NCI-H187 treated with DMSO at 0.1 percent for 48 hours (cell line): ENCODE results near the gene OVCH1.

ENCODE experiments used
- DNase-seq: peaks from one replicate; lab custom pipeline; 2025; lab: John Stamatoyannopoulos, UW

The OVCH1 gene, protein sequence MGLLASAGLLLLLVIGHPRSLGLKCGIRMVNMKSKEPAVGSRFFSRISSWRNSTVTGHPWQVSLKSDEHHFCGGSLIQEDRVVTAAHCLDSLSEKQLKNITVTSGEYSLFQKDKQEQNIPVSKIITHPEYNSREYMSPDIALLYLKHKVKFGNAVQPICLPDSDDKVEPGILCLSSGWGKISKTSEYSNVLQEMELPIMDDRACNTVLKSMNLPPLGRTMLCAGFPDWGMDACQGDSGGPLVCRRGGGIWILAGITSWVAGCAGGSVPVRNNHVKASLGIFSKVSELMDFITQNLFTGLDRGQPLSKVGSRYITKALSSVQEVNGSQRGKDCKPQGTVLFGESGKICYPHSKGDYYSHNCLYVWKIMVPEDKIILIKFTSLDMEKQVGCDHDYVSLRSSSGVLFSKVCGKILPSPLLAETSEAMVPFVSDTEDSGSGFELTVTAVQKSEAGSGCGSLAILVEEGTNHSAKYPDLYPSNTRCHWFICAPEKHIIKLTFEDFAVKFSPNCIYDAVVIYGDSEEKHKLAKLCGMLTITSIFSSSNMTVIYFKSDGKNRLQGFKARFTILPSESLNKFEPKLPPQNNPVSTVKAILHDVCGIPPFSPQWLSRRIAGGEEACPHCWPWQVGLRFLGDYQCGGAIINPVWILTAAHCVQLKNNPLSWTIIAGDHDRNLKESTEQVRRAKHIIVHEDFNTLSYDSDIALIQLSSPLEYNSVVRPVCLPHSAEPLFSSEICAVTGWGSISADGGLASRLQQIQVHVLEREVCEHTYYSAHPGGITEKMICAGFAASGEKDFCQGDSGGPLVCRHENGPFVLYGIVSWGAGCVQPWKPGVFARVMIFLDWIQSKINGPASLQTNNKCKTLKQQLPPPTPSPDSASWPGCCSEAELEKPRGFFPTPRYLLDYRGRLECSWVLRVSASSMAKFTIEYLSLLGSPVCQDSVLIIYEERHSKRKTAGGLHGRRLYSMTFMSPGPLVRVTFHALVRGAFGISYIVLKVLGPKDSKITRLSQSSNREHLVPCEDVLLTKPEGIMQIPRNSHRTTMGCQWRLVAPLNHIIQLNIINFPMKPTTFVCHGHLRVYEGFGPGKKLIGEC

DNA sequence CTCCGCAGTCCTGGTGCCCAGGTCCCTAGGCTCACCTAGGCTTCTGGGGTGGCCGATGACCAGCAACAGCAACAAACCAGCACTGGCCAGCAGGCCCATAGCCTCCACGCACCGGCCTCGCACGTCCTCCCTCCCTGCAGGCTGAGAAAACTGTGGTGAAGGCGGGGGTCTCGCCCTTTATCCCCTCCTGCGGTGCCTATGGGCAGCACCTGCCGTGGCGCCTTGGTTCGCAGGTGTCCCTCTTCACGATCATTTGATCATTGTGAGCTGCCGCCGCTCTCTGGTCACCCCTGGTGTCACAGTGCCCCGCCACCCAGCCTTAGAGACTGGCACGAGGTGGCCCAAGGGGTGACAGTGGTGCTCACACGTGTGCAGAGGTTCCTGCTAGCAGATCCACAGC lies at the start of gene OVCH1:
Gene OVCH1 (minus strand): TSS at position 99 of the 400 bp plus-strand sequence. CDS start 0 bp downstream, at position 99.
- DNase-seq: no peak

DNA sequence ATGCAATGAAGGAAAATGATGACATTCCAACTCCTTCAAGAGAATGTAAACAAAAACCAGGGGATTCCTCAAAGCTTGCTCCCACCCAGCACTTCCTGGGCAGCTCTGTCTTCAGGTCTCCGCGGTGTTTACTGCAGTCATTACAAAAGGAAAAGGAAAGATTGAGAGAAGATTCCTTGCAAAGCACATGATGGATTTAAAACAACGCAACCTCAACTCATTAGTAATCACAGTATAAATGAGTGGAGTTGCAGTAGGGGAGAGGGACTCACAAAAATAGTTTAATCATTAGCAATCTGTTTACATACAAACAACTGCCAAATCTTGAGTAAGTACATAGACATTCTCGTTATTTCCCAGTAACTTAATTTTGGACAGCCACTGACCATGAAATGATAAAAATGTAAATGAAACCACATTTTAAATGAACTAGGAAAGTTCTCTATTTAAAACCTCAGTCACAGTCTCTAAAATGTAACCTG lies 49.7 kb upstream of the OVCH1 start:
- DNase-seq: no peak

DNA sequence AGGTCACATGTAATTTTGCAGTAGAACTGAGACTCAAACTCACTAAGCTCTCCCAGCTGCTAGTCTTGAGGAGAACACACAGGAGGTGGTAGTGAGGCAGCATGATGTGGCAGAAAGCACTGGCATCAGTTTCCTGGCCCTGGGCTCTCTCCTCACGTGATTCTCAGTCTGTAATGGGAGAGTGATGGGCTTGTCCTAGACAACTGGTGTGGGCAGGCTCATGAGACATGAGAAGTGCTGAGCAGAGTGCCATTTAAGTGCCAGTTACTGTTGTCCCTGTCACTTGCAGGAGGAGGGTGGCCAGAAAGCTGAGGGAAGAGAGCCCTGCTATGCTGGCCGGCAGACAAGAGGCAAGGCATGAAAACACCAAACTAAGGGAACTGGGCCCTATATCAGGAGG lies 48.5 kb upstream of the OVCH1 start:
- no peak for DNase-seq

DNA sequence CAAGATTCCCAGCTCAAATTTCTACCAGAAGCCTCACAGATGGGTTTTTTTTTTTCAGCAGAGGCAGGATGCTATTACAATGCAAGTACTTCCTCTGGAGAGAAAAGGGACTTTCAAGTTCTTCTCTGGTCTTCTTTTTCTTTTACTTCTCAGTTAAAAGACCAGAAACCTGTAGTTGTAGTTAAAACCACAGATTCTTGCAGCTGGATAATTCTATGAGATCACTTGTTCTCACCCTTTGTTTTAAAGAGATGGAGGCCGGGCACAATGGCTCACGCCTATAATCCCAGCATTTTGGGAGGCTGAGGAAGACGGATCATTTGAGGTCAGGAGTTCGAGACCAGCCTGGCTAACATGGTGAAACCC lies 47.6 kb upstream of the OVCH1 start:
- no peak for DNase-seq

DNA sequence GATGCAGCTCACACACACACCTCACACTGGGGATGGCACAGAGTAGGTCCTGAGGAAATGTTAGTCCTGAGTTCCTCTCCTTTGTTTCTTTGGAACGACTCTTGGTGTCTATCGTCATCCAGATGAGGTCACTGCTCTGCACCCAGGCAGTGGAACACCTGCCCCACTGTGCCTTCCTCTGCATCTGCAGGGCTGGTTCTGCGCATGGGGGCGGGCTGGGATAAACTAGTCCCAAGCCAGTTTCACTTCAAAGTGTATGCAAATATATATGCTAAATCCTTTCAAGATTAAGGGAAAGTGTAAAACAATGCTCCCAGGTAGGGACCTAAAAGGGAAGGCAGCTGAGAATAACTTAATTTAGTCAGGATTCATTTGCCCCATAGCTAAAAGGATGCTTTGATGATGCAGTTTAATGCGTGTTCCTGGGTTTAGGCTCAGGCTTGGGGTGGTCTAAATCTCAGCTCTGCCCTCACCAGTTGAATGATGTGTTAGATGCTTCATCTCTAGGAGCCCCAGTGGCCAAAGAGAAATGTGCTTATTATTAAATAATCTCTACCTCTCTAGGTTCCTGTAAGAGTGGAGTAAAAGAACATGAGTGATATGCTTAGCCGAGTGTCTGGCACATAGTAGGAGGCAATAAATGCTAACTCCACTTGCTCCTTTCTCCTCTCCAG lies 47.1 kb upstream of the OVCH1 start:
- DNase-seq: no peak

DNA sequence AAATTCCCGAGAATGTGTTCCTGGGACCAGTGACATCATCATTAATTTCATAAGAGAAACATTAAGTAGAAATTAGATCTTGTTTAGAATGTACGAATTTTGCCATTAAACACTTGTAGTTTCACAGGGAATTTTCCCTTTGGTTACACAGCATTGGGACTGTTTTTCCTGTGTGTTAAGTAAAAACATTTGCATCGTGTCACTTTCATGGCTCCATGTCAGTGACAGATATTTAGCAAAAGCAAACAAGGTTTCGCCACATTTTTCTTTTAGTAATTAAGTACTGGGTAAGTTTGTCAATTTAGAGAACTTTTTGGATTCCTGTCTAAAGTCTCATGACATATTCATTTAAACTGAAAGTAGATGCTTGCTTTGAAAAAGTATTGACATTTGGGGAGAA lies 45.5 kb upstream of the OVCH1 start:
- no peak for DNase-seq

DNA sequence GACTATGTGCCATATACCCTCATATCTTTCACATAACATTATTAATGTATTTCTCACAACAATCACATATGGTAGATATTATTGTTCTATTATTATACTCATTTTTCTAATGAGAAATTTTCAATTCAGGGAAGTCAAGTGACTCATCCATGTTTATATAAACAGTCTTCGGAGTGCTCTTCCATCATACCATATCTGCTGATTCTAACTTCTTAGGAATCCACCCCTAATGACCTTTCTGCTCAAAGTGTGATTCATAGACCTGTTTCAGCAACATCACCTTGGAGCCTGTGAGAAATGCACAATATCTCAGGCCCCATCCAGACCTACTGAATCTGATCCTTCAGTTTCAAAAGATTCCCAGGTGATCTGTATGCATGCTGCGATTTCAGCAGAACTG lies 39.8 kb upstream of the OVCH1 start:
- DNase-seq: no peak

DNA sequence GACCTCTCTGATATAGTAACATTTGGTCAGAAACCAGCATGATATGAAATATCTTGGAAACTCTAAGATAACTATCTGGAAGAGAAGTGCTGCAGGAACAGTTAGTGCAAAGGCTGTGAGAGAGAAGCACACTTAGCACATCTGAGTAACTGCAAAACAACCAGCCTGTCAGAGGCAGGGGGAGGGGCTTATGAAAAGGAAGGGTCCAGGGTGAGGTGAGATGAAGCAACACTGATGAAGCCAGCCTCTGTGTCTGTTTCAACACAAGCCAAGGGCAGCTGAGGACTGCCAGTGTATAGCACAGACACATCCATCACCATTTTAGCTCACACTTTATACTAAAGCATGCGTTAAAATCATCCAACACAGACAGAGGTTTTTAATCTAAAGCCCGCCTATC lies 37.4 kb upstream of the OVCH1 start:
- DNase-seq: no peak

DNA sequence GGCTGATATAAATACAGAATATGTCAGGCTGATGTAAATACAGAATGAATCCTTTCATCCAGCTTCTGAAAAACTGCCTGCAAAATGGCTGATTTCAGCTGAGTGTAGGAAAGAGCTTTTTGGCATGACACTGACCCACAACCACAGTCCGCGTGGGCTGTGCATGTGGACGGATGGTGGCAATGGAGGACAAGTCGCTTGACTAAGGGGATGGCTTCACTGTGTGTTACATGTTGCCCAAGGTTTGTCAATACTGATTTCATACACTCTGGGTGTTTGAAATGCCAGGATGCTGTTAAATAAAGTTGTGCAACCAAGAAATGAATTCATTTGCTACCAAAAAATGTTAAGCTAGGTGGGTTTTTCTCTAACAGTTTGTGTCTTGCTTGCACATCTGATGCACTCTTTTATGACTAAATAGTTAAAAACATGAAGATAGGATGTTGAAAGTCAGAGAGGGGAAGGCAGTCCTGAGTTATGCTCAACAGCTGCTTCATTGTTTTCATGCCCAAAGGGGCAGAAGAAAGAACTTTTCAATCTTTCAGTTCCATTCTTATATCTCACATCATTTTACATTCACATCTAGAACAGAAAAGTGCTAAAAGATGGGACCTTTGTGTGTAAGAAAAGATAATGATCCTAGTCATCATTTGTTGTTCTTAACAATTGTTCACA lies 36.5 kb upstream of the OVCH1 start:
- DNase-seq: no peak

DNA sequence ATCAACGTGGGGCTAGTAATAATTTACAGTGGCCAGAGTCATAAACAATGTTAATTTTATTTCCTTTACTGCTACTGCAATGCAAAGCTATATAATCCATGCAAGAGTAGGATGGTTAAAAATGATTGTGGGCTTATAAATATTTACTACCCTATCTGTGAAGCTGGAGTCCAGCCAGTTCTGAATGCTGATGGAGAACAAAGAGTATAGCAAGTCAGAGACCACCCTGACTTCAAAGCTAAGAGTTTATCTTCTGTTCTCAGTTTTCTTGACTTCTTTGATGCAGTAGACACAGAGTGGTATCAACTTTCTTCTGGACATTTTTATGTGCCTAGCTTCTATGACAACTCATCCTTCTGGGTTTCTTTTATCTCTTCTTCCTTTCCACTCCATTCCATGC lies 34.0 kb upstream of the OVCH1 start:
- DNase-seq: no peak

DNA sequence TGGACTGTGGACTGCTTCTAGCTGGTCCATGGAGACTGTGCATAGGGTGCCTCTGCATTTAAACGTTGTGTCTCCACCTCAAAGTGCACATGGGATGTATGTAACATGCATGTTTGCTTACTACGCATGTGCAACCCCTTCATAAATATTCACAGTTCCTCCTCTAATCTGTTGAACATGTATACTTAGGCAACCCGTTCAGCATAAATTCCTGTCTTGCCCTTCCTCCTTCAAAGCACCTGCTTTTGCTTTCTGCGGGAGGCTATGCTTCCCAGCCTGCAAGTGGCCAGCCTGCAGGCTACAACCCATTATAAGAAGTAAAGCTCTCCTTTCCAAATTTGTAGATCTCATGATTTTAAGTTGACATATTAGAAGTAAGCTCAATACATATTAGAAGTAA lies 33.0 kb upstream of the OVCH1 start:
- no peak for DNase-seq

DNA sequence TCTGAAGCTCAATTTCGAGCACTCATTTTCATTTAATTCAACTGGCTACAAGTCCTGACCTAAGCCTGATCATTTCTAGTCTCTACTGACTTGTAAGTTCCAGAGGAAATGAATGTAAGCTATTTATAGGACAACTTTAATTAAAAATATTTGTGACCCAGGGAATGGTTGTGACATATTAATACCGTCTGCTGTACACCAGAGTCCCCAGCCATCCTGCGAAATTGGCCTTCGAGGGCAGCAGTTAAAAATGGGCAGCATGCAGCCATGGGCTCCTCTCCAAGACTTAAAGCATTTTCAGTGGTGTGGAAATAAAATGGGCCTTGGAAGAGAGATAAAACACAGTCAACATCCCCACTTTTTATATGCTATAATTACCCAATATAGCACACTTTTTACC lies 30.7 kb upstream of the OVCH1 start:
- DNase-seq: no peak

DNA sequence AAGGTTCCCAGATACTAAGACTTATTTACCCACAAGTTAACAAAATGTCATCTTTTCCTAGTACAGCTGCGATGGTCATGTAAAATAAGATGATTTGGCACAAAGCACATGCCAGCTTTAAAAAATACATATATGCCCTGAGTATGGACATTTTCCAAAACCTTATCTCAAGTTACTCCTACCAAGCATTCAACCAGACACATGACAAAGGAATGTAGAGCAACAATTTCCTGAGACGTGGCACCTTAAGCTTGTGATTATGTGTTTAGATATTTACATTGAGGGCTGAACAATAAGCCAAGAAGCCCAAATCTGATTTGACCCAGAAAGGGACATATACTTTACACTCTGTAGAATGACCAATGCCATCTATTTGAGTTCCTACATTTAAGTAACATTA lies 24.5 kb upstream of the OVCH1 start:
- DNase-seq: no peak

DNA sequence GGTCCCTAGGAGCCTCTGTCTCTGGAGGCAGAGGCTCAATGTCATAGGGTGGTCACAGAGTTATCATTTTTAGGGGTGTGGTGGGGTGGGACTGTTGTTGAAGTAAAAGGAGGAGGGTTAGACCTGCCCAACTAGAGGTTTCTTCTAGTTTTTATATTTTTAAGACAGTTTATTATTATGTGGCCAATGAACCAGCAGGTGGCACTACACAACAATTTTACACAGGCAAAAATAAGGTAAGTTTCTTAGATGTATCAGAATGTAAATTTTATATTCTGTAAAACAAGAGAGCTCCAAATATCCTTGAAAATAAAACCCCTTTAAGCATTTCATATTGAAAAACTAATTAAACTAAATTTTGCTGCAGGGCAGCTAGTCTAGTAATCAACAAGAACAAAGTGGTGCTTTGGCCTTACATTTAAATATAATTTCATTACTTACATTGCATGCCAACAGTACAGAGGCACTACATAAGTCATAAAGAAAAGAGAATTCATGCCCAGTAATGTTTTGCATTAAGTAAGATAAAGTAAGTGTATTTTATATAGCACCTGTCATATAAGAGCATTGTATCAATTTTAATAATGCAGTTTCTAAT lies 22.2 kb upstream of the OVCH1 start:
- DNase-seq: no peak

DNA sequence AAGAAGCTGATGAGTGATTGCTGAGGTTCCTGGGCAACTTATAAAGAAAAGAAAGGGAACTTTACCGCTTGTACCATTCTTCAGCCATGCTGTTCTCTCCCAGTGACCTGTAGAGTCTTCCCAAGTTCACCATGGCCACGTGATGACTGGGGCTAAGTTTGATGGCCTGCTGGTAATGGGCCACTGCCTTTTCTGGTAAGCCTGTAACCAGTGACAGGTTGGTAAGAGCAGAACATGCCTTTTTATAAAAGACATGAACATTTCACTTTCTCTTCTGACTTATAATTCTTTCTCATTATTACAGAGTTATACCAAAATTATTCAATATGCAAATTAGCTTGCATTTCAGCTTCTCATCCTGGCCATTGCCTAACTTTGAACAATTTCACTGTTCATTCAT lies 20.9 kb upstream of the OVCH1 start:
- no peak for DNase-seq

DNA sequence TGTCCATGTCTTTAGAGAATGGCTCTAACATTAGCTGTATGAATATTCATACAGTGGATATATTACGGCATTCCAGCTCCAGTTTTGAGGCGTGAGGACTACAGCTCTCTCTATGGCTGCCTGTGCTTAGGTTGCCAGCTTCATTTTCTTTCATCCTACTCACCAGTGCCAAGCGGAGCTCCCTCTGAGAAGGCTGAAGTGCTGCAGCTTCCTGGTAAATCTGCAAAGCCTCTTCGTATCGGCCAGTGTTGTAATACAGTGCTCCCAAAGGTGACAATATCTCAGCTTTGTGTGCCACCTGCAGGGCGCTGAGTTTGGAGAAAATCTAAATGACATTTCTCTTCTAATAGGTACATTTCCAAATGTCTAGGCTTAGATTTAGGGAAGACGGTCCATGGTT lies 19.8 kb upstream of the OVCH1 start:
- DNase-seq: no peak

DNA sequence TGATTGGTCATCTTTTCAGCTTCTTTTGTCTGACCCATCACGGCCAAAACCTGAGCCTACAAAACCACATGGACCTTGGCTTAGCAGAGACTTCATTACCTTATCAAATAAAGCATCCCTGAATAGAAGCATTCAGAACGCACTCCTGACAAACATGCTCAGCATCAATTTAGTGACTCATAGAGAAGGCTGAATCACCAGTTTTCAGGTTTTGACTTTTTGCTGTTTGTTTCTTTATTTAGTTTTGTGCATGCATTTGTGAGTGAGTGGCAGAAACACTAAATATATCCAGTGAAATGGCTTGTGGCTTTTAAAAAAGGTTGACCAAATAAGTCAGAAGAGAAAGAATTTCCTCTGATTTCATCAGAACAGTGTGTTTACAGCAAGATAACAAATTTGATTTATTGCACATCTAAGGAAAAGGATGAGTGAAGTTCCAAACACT lies 19.0 kb upstream of the OVCH1 start:
- no peak for DNase-seq

DNA sequence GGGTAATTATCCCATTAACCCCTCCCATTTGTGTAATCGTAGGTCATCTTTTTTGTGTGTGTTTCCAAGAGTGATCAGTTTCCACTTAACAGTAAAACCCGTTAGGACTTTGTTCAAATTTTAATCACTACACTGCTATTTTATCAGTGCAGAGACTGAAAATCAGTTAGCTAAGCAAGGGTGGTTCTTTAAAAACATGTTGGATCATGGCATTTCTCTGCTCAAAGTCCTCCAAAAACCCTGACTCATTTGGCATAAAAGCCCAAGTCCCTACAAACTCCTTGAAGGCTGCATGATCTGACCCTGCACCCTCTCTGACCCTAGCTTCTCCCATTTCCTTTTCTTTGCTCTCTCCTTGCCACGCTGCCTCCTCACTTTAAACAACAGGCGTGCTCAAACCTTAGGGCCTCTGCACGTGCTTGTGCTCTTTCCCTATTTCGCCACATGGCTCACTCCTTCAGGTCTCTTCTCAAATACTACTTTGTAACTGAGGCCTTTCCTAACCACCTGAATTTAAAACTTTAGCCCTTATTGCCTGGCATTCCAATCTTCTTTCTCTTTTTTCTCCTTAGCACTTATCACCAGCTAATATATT lies 13.2 kb upstream of the OVCH1 start:
- DNase-seq: no peak

DNA sequence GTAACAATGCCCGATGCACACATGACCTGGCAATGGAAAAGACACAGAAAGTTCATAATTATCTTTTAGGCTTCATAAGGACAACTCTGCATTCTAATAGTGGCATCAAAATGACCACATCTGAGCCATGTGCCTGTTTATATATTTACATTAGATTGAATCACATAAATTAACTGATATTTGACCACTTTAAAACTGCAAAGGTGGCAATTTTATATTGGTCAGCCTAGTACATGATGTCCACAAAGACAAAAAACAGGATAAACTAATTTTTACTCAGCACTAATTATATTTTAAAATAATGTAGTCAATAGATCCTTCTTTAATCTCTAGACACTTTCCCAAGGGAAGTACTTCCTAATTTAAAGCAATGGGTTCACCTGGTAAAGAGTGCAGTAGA lies 12.0 kb upstream of the OVCH1 start:
- DNase-seq: no peak

DNA sequence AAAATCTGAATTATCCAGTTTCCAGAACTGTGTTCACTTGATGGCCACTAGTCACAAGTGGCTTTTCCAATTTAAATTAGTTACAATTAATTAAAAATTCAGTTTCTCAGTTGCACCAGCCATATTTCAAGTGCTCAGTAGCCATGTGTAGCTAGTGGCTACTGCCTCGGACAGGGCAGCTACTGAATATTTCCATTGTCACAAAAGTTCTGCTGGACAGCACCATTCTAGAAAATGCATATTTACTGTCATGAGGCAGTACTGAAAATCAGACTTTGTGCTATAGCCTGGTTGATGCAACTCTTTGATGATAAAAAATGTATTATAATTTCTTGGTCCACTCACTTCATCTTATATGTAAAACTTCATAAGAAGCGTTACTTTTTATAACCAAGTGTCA lies 11.5 kb upstream of the OVCH1 start:
- DNase-seq: no peak

DNA sequence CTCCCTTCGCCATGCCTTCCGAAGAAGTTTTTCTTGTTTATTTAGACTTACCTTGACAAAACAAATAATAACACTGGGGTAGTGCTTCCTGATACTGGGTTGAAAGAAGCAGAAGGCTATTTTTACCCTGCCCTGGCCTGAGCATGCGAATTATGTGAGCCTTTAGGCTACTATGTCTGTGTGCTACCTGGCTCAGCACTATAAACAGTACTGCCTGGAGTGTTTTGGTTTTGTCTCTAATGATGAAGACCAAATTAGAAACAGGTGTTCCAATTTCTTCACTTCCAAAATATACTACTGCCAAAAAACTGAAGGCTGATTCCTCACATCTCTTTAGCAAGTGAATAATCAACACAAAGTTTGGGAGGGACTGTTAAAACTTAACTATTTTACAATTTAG lies 7.6 kb upstream of the OVCH1 start:
- DNase-seq: no peak
